Measurements from ENCODE around the gene KRTAP10-11.
"Not testable (repeated sequence)": the region's sequence is repeated elsewhere in the genome, so short reads cannot be mapped to it uniquely, and the experiment has no call there.

KRTAP10-11 gene

DNA sequence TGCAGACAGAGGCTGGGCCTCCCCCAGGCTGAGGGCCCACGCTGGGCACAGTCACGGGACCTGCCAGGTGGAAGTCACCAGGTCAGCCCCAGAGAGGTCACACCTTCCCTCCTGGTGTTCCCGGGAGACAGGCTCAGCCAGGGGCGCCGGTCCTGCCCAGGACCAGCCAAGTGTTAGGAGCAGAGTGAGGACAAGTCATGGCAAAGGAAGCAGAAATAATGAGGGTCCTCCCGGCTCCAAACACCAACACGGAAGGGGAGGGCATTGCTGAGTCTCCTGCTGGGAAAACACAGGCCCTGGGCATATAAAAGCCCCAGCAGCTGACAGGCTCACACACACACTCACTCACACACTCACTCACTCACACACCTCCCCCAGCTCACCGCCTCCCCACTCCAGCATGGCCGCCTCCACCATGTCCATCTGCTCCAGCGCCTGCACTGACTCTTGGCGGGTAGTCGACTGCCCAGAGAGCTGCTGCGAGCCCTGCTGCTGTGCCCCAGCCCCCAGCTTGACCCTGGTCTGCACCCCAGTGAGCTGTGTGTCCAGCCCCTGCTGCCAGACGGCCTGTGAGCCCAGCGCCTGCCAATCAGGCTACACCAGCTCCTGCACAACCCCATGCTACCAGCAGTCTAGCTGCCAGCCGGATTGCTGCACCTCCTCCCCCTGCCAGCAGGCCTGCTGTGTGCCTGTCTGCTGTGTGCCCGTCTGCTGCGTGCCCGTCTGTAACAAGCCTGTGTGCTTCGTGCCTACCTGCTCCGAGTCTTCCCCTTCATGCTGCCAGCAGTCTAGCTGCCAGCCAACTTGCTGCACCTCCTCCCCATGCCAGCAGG is 9.0 kb upstream of the KRTAP10-11 start, which contains the start of gene KRTAP10-10:
Gene KRTAP10-10 (plus strand): TSS at position 339 of the 833 bp plus-strand sequence. CDS start 62 bp downstream, at position 401.
- TF ChIP-seq, protein P1, sequence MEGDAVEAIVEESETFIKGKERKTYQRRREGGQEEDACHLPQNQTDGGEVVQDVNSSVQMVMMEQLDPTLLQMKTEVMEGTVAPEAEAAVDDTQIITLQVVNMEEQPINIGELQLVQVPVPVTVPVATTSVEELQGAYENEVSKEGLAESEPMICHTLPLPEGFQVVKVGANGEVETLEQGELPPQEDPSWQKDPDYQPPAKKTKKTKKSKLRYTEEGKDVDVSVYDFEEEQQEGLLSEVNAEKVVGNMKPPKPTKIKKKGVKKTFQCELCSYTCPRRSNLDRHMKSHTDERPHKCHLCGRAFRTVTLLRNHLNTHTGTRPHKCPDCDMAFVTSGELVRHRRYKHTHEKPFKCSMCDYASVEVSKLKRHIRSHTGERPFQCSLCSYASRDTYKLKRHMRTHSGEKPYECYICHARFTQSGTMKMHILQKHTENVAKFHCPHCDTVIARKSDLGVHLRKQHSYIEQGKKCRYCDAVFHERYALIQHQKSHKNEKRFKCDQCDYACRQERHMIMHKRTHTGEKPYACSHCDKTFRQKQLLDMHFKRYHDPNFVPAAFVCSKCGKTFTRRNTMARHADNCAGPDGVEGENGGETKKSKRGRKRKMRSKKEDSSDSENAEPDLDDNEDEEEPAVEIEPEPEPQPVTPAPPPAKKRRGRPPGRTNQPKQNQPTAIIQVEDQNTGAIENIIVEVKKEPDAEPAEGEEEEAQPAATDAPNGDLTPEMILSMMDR (IDR thresholded peaks at IDR 0.05; ENCODE audit: low read depth, low read length): no peak

DNA sequence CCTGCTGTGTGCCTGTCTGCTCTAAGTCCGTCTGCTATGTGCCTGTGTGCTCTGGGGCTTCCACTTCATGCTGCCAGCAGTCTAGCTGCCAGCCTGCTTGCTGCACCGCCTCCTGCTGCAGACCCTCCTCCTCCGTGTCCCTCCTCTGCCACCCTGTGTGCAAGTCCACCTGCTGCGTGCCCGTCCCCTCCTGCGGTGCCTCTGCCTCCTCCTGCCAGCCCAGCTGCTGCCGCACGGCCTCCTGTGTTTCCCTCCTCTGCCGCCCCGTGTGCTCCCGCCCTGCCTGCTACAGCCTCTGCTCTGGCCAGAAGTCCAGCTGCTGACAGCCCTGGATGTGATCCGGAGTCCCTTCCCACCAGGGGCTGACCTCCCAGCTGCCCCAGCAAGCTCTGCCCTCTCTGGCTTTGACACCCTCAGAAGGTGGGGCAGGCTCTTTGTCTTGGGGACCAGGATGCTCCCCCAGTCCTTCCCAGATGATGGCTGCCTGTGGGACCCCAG is 8.3 kb upstream of the KRTAP10-11 start:
- not testable (repeated sequence) for DNase-seq (ENCODE audit: extremely low read depth, low read depth)

More for the DNA sequence above, 9.0 kb upstream of the KRTAP10-11 start, which contains the start of gene KRTAP10-10:
- DNase-seq (ENCODE audit: extremely low read depth, low read depth): no peak

DNA sequence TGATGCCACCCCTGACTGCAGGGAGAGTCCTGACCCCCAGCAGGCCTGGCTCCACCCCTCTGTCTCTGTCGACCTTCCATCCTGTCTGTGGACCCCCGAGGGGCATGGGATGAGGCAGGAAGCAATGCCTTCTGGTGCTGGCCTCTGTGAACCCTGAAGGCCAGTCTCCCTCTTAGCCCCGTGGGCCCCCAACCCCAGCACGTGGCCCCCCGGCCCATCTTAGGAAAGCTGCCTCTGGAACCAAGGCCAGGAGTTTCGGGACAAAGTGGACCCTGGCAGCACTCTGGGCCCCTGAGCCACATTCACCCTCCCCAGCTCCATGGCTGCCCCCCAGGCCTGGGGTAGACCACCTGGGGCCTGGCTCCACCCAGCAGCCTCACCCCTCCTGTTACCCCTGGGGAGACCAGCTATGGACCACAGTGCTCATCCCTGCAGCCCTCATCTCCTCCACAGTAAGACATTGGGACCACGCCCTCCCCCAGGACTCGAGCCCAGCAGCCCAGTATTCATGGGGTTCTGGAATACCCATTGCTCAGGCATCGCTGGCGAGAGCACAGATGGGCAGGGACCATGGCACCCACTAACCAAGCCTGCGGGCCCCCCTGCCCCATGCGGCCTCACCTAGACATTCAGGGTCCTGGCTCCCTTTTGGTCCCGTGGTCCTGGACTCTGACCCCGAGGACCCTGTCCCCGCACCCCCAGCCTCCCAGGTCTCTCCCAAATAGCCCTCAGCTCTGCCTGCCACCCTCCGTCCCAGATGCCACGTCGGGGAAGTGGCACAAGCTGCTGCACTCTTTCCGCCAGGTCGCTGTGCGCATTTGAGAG is 7.5 kb upstream of the KRTAP10-11 start:
- not testable (repeated sequence) for DNase-seq (ENCODE audit: extremely low read depth, low read depth)

DNA sequence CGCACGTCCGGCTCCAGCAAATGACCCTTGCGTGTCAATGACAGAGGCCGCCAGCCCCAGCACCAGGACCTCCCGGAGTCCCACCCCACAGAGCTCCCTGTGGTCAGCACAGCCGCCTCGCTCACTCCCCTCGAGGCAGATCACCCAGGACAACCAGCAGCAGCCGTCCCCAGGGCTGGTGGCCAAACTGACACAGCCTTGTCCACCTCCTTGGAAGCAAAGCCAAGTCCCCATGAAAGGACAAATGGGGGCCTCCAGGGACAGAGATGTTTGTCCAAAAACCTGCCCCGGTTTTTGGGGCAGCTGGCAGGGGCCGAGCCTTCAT is 6.9 kb upstream of the KRTAP10-11 start:
- no peak for DNase-seq (ENCODE audit: extremely low read depth, low read depth)
- TF ChIP-seq, protein P1 (IDR thresholded peaks at IDR 0.05; ENCODE audit: low read depth, low read length): no peak

DNA sequence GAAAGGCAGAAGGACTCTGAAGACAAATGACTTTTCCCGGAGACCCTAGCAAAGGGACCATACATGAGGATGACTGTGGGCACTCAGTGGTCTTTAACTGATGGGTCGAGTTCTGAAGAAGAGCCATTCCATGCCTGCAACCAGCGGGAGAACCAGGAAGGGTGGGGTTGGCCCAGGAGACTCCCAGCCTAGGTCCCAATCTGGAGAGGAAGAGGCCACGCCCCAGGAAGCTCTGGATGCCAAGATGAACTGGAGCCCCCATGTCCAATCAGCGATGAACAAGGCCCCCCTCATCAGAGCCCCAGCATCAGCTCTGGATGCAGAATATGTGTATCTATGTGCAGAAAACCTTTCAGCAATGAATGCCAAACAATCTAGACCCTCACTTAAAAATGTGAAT is 5.5 kb upstream of the KRTAP10-11 start:
- no peak for DNase-seq (ENCODE audit: extremely low read depth, low read depth)
- TF ChIP-seq, protein P1 (IDR thresholded peaks at IDR 0.05; ENCODE audit: low read depth, low read length): no peak

DNA sequence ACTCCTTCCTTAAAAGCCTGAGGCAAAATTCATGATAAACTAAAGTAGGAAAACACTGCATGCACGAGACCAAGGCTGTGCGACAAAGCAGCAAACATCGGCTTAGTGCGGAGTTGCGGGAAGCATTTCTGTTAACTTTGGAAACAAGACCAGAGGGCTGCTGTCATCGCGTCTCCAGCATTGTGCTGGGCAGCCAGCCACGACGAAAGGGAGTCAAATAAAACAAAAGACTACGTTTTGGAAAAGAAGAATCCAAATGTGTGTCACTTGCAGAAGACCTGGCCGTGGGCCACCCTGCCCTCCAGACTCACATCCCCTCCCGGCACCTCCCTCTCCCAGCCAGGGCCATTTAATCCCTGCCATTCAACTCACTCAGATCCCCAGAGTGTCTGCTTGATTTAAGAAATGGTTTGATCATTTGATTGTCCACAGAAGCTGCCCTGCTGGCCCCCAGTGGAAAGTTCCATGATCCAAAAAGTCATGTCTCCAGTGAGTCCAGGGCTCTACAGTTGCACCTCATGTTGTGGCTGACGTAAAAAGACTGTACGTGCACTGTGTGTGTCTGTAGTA is 2.4 kb upstream of the KRTAP10-11 start:
- no peak for DNase-seq (ENCODE audit: extremely low read depth, low read depth)
- TF ChIP-seq, protein P1 (IDR thresholded peaks at IDR 0.05; ENCODE audit: low read depth, low read length): no peak

DNA sequence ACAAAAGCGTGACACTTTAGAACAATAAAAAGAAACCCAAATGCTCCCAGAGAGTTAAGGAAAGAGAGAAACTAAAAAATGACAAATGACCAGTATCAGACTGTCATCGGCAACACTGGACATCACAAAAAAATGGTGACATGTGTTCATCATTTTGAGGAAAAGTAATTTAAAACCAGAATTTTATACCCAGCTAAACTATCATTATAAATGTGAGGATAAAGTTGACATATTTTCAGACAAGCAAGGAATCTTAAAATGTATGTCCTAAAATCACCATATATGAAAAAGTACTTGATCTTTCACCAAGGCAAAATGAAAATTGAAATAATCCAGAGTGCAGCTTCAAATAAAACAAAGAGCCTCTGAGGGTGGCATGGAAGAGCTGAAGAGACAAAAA is 1.3 kb upstream of the KRTAP10-11 start:
- no peak for DNase-seq (ENCODE audit: extremely low read depth, low read depth)
- TF ChIP-seq, protein P1 (IDR thresholded peaks at IDR 0.05; ENCODE audit: low read depth, low read length): no peak

DNA sequence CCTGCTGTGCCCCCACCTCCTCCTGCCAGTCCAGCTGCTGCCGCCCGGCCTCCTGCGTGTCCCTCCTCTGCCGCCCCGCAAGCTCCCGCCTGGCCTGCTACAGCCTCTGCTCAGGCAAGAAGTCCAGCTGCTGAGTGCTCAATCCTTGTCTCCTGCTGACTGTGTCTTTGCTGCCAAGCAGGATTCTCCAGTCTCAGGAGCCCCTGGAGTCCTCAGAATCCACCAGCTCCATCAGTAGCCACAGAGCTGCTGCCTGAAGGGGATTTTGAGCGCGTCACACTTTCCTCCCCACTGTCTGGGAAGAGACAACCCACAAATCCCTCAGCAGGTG is 973 bp downstream of the KRTAP10-11 start:
- DNase-seq (ENCODE audit: extremely low read depth, low read depth): no peak
- TF ChIP-seq, protein P1 (IDR thresholded peaks at IDR 0.05; ENCODE audit: low read depth, low read length): no peak

All from AG09319 (cell line).